ENCODE measurements around the gene SLC44A5. TPM values are rescaled to one million over a fixed set of nuclear protein-coding genes. Genes with fewer than 3 reads are reported as not detected.
"Not testable (repeated sequence)": the region's sequence is repeated elsewhere in the genome, so short reads cannot be mapped to it uniquely, and the experiment has no call there.

The SLC44A5 gene
- polyA plus RNA-seq, 3 donors from 2014 or later = 0.25 to 0.88 TPM; not detected in 1

DNA sequence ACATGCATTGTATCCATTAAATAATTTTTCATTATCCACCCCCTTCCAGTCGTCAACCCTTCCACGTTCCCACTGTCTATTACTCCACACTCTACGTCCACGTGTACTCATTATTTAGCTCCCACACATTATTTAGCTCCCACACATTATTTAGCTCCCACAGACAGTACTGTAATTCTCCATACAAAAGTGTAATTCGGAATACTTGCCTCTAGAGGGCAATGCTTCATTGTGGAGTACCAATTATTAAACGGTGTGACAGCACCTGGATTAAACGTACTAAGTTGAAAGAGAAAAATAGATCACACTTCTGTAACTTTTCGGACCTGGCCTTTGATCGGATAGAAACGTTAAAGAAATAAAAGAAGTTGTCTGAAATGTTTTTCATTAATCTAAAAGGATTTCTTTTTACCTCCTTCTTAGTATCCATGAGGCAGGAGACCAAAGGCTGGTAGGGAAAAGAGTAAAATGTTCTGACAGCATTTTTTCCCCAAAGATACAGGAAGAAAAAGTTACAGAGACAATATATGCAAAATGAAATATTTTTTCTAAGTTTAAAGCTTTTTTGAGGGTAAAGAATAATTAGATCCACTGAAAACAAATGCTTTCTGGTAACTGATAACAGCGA lies 377.5 kb downstream of the SLC44A5 start:
- no peaks in the 10 kb centered on the region for H3K36me3 Mint-ChIP-seq
- no peak overlapping the region for H3K27ac Mint-ChIP-seq
- no peak for DNase-seq
- no peak overlapping the region for H3K4me3 Mint-ChIP-seq
- no peaks in the 10 kb centered on the region for H3K27me3 Mint-ChIP-seq (ENCODE audit: low read depth in 3 of 3)
- H3K4me1 Mint-ChIP-seq = no peaks in the 10 kb centered on the region
- H3K9me3 Mint-ChIP-seq = peaks cover 0 to 1% (median 0%) of the 10 kb centered on the region in 6 donors

DNA sequence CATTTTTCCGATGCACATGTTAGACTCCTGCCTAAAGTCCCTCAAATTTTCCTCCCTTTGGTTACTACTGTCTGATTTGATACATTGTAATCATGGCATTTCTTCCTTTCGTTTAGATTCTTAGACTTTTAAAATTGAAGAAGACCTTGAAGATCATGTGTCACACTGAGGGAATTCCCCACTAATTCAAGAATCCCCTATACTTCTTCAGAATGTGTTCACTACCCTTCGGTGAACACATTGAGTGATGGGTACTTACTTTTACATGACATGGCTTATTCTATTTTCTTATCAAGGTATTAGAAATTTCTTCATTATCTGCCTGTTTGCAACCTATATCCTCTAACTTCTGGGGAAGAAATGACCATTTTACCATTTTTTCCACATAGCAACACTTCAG lies 390.8 kb downstream of the SLC44A5 start:
- H3K27me3 Mint-ChIP-seq (ENCODE audit: low read depth in 3 of 3) = peaks cover 0 to 2% (median 0%) of the 10 kb centered on the region in 3 donors
- H3K4me3 Mint-ChIP-seq = no peak overlapping the region
- peaks cover 0 to 5% (median 1%) of the 10 kb centered on the region in 6 donors for H3K9me3 Mint-ChIP-seq
- DNase-seq = no peak
- H3K4me1 Mint-ChIP-seq = no peaks in the 10 kb centered on the region
- no peak overlapping the region for H3K27ac Mint-ChIP-seq
- H3K36me3 Mint-ChIP-seq = no peaks in the 10 kb centered on the region

DNA sequence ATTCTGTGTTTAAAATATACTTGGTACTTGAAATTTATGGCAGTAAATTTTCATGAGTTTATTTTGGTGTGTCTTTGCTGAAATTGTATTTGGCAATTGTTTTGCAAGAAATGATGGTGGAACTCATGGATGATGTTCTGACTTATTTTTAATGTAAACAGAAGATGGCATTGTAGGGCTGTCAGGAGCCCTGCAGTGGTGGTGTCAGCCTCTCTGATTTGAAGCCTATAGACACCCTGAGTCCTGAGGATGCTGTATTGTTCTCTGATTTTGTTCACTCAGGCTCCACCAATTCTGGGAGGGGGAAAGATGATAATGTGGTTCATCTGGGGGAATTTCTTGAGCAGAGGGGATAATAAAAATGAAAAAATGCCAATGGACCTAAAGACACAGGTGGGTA lies 396.9 kb downstream of the SLC44A5 start:
- H3K4me3 Mint-ChIP-seq = no peak overlapping the region
- H3K27me3 Mint-ChIP-seq (ENCODE audit: low read depth in 3 of 3) = no peaks in the 10 kb centered on the region
- peaks cover 0 to 8% (median 4%) of the 10 kb centered on the region in 6 donors for H3K9me3 Mint-ChIP-seq
- no peaks in the 10 kb centered on the region for H3K4me1 Mint-ChIP-seq
- no peak overlapping the region for H3K27ac Mint-ChIP-seq
- DNase-seq = no peak
- H3K36me3 Mint-ChIP-seq = no peaks in the 10 kb centered on the region

DNA sequence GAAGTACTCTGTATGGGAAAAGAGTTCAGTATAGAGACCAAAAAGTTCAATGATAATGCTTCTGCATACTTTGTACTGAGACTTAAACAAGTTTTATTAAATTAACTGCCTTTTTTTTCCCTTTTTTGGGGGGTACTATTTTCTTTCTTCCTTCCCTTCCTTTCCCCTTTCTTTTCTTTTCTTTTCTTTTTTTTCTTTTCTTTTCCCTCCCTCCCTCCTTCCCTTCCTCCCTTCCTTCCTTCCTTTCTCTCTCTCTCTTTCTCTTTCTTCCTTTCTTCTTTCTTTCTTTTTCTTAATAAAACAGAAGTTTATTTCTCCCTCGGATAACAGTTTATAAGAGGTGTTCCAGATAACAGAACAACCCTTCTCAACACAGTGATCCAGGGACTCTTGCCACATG lies 399.3 kb downstream of the SLC44A5 start:
- peaks cover 0 to 8% (median 2%) of the 10 kb centered on the region in 6 donors for H3K9me3 Mint-ChIP-seq
- no peak overlapping the region for H3K4me3 Mint-ChIP-seq
- DNase-seq = no peak
- H3K36me3 Mint-ChIP-seq = no peaks in the 10 kb centered on the region
- no peaks in the 10 kb centered on the region for H3K27me3 Mint-ChIP-seq (ENCODE audit: low read depth in 3 of 3)
- H3K27ac Mint-ChIP-seq = no peak overlapping the region
- no peaks in the 10 kb centered on the region for H3K4me1 Mint-ChIP-seq

DNA sequence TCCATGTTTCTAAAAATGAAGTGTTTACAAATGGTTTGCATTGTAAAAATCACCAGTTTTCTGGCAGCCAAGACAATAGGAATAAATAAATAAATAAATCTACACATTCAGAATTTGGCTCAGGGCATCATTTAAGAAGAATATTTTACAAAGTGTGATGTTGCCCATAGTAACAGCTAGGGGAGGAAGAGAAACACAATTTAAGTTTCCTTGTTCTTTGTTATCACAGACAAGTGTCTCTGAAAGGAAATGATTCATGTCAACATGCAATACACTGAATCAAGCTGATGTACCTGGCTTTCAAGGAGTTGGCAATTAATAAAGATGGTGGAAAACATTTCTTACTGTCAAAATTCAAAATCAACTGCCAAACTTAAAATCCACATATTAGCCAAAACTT lies 402.1 kb downstream of the SLC44A5 start:
- peaks cover 0 to 8% (median 2%) of the 10 kb centered on the region in 6 donors for H3K9me3 Mint-ChIP-seq
- no peaks in the 10 kb centered on the region for H3K4me1 Mint-ChIP-seq
- H3K4me3 Mint-ChIP-seq = no peak overlapping the region
- DNase-seq = no peak
- no peaks in the 10 kb centered on the region for H3K27me3 Mint-ChIP-seq (ENCODE audit: low read depth in 3 of 3)
- H3K36me3 Mint-ChIP-seq = no peaks in the 10 kb centered on the region
- H3K27ac Mint-ChIP-seq = no peak overlapping the region

DNA sequence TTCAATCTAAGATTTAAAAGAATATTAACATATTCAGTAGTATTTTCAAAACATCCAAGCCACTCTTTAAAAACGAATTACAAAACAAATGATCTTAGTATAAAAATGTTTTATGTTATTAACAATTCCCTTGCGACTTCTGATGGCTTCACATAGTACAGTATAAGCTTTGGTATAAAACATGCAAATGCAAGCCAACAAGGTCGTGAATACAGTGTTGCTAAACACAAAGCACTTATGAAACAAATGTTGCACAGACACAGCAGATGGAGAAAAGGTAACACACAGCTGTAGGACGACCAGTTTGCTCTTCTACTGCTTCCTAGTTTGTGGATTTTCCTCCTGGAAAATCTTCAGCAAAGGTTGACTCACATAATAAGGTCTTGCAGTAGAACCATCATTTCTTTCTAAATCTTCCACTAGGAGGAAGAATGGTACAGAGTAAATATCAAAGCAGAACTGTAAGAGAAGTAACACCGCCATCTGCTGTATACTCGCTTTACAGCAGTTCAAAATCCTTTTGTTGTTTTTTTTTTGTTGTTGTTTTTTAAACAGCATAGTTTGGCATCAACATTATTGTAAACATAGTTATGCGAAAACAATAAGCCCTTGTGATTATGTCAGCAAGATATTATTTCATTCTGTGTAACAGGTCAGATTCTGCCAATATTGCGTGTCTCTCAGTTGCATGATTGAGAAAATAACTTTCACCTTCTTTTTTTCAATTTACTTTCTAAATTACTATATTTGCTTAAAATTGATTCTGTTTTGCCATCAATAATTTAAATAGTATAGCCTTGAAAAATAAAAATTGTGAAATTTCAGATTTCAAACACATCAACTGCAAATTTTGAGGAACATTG lies 407.3 kb downstream of the SLC44A5 start:
- H3K4me1 Mint-ChIP-seq = no peaks in the 10 kb centered on the region
- no peak overlapping the region for H3K4me3 Mint-ChIP-seq
- H3K36me3 Mint-ChIP-seq = no peaks in the 10 kb centered on the region
- no peaks in the 10 kb centered on the region for H3K9me3 Mint-ChIP-seq
- no peak for DNase-seq
- no peak overlapping the region for H3K27ac Mint-ChIP-seq
- peaks cover 0 to 1% (median 0%) of the 10 kb centered on the region in 3 donors for H3K27me3 Mint-ChIP-seq (ENCODE audit: low read depth in 3 of 3)

DNA sequence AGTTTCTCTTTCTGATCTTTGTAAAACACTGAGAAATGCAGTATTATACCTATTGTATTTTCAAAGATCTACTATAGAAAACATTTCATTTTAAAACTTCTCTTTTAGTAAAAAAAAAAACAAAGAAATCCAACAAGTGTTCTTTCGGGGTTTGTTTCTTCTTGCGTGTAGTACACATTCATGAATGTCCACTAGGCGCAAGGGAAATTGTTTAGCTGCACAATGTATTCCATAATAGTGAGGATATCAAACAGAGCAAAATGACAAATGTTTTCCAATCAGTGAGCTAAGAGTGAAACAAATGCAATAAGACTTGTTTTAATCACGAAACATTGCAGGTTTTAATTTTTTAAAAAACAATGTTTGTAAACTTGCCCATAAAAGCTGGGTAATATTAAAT lies 408.2 kb downstream of the SLC44A5 start:
- Mint-ChIP-seq H3K9me3 (peaks cover 0 to 2% (median 0%) of the 10 kb centered on the region in 6 donors), H3K36me3 (no peaks in the 10 kb centered on the region), H3K27ac (no peak overlapping the region), H3K4me3 (no peak overlapping the region), H3K4me1 (no peaks in the 10 kb centered on the region), H3K27me3 (ENCODE audit: low read depth in 3 of 3) (peaks cover 0 to 1% (median 0%) of the 10 kb centered on the region in 3 donors)
- no peak for DNase-seq

DNA sequence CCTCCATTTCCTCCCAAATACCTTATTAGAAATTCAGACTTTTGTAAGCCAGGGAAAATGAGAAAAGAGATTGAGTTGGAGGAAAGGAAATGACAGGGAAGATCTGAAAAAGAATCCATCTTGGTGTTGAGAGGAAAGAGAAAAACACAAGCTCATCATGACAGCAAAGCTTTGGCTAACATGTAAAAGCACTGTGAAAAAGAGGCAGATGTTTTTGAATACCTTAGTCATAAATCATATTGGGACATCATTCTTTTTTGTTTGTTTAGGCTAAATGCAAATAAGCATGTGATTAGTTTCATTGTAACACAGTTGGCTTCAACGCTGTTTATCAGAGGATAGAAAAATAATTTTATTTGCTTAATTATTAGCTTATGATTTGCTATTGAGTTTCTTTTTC lies 412.2 kb downstream of the SLC44A5 start:
- H3K27me3 Mint-ChIP-seq (ENCODE audit: low read depth in 3 of 3) = peaks cover 0 to 3% (median 0%) of the 10 kb centered on the region in 3 donors
- no peak overlapping the region for H3K4me3 Mint-ChIP-seq
- peaks cover 0 to 2% (median under 1%) of the 10 kb centered on the region in 6 donors for H3K9me3 Mint-ChIP-seq
- no peaks in the 10 kb centered on the region for H3K4me1 Mint-ChIP-seq
- H3K27ac Mint-ChIP-seq = no peak overlapping the region
- H3K36me3 Mint-ChIP-seq = no peaks in the 10 kb centered on the region
- DNase-seq = no peak

DNA sequence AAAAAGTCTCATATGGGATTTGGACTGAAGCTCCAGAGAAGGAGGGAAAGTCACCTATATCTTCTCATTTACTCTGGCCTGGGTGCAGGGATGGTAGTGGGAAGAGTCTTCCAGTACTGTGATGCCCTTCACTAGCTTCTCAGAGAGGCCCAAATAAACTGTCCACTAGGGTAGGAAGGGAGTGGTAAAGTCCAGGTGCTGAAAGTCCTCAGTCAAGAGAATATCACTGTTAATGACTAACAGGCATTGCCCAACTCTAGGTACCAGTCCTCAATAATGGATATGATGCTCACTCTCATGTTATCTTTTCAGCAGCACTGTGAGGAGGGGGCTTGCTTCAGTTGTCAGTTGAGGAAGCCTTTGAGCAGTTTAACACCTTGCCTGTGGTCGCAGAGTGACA lies 412.8 kb downstream of the SLC44A5 start:
- H3K27ac Mint-ChIP-seq = no peak overlapping the region
- no peak for DNase-seq
- H3K4me1 Mint-ChIP-seq = no peaks in the 10 kb centered on the region
- peaks cover 0 to 3% (median 0%) of the 10 kb centered on the region in 3 donors for H3K27me3 Mint-ChIP-seq (ENCODE audit: low read depth in 3 of 3)
- H3K4me3 Mint-ChIP-seq = no peak overlapping the region
- peaks cover 0 to 3% (median 3%) of the 10 kb centered on the region in 6 donors for H3K9me3 Mint-ChIP-seq
- H3K36me3 Mint-ChIP-seq = no peaks in the 10 kb centered on the region

DNA sequence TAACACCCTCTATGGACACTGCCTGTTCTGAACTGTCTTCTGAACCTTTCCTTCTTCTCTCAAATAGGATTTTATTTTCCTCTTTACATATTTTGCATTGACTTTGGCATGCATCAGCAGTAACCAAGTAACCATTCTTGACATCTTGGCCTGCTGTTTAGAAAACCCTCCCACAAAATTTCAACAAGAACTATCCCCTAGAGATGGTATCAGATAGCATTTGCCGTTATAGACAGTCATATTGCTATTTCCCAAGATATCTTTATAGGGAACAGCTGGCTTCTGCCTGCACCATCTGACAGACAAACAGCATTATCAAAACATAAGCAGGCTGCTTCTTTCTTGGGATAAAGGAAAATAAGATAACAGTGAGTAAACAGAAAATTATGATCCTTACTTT lies 422.0 kb downstream of the SLC44A5 start:
- peaks cover 4 to 18% (median 9%) of the 10 kb centered on the region in 6 donors for H3K9me3 Mint-ChIP-seq
- no peak for DNase-seq
- peaks cover 0 to 2% (median 0%) of the 10 kb centered on the region in 3 donors for H3K27me3 Mint-ChIP-seq (ENCODE audit: low read depth in 3 of 3)
- no peak overlapping the region for H3K27ac Mint-ChIP-seq
- H3K36me3 Mint-ChIP-seq = no peaks in the 10 kb centered on the region
- H3K4me1 Mint-ChIP-seq = no peaks in the 10 kb centered on the region
- no peak overlapping the region for H3K4me3 Mint-ChIP-seq

DNA sequence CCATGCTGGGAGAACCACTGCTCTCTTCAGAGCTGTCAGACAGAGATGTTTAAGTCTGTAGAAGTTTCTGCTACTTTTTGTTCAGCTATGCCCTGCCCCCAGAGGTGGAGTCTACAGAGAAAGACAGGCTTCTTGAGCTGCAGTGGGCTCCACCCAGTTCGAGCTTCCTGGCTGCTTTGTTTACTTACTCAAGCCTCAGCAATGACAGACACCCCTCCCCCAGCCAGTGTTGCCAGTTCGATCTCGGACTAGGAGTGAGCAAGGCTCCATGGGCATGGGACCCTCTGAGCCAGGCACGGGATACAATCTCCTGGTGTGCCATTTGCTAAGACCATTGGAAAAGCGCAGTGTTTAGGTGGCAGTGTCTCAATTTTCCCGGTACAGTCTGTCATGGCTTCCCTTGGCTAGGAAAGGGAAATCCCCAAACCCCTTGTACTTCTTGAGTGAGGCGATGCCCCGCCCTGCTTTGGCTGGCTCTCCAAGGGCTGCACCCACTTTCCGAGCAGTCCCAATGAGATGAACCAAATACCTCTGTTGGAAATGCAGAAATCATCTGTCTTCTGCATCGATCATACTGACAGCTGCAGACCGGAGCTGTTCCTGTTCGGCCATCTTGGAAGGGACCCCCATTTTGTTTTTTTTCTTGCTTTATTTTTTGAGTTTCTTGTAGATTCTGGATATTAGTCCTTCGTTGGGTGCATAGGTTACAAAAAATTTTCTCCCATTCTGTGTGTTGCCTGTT lies 429.5 kb downstream of the SLC44A5 start:
- peaks cover 7 to 42% (median 29%) of the 10 kb centered on the region in 6 donors for H3K9me3 Mint-ChIP-seq
- not testable (repeated sequence) for H3K27me3 Mint-ChIP-seq (ENCODE audit: low read depth in 3 of 3); H3K4me1 Mint-ChIP-seq; H3K4me3 Mint-ChIP-seq; H3K27ac Mint-ChIP-seq; DNase-seq; H3K36me3 Mint-ChIP-seq

DNA sequence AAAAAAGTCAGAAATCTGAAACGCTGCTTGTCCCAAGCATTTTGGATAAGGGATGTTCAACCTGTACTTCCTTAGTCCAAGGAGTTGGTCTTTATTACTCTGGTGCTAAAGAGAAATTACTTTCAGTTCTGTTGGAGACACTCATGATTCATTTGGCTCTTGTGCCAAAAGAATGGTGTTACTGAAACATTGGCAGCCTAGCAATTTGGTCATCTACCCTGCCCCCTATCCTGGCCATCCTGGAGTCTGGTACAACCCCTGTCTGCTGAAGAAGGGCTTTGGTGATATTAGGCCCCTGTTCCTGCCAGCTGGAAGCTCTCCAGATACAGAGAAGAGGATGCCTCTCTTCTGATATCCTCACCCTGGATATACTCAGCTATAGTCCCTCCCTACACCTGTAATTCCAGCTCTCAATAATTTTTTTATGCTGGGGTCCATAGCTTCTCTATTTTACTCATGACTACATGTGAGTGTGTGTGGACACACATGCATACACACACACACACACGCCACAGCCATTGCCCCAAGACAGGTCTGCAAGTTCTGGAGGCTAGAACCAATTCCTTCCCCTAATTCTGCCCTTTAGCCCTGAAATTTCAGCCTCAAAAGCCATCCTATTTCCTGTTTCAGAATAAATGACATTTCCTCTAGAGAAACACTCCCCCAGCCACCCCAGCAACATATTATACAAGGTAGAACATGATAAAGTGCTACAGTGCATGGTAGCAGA lies 436.7 kb downstream of the SLC44A5 start:
- Mint-ChIP-seq H3K4me3 (no peak overlapping the region), H3K36me3 (no peaks in the 10 kb centered on the region), H3K9me3 (peaks cover 4 to 23% (median 10%) of the 10 kb centered on the region in 6 donors), H3K27ac (no peak overlapping the region), H3K4me1 (no peaks in the 10 kb centered on the region), H3K27me3 (ENCODE audit: low read depth in 3 of 3) (no peaks in the 10 kb centered on the region)
- no peak for DNase-seq

DNA sequence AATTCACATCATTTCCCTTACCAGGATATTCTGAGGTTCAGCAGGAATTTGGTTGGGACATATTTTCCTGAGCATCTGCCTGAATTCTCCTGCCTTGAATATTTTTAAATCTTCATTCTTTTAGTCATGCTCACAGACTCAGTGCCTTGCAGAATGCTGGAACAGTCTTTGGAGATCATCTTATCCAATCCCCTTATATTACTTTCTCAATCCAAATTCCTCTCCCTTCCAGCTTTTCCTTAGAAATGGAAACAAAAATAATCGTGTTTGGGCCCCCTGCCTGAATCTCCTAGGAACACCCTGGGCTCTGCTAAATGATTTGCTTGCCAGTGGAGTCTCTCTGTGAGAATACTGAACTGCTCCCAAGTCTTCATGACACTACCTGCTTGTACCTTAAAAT lies 438.4 kb downstream of the SLC44A5 start:
- Mint-ChIP-seq H3K4me1 (no peaks in the 10 kb centered on the region), H3K9me3 (peaks cover 0 to 16% (median 7%) of the 10 kb centered on the region in 6 donors), H3K27me3 (ENCODE audit: low read depth in 3 of 3) (no peaks in the 10 kb centered on the region), H3K27ac (no peak overlapping the region), H3K4me3 (no peak overlapping the region), H3K36me3 (no peaks in the 10 kb centered on the region)
- DNase-seq = no peak

All from immature natural killer cell (primary cell).